Panc1 (cell line): Measurements from ENCODE around the gene ITGAL. TPM values are rescaled to one million over a fixed set of nuclear protein-coding genes. Genes with fewer than 3 reads are reported as not detected.

Source experiments
- ATAC-seq: fragments of 200-7000 bp; cut with Tn5 transposase; 2 replicates; pipeline ENCODE4 v1.9.1; 2020; ENCODE audit warnings: mild to moderate bottlenecking, moderate library complexity
- BruUV-seq: library from RNA; stranded (reverse); fragments of 400-500 nt; replicated peaks from 2 replicates; lab custom pipeline; 2021; lab: Mats Ljungman, UMichigan
- CTCF ChIA-PET: fragments of 300-600 bp; sonication (Branson Sonifier 250); formaldehyde crosslinking; loops from one replicate; lab custom pipeline; 2022; ENCODE audit warnings: antibody characterized with exemption; lab: Charles Lee
- POLR2A ChIA-PET: fragments of 300-600 bp; sonication (Branson Sonifier 250); formaldehyde crosslinking; loops from one replicate; lab custom pipeline; 2022; ENCODE audit warnings: antibody characterized with exemption; lab: Charles Lee
- DNase-seq: peaks from one replicate; pipeline ENCODE4 v3.0.0-alpha.2; 2010; ENCODE audit warnings: low read depth, low spot score
- H3K27ac ChIP-seq: 2 replicates; pipeline ENCODE4 v1.5.1; 2011; ENCODE audit warnings: mild to moderate bottlenecking, low read length, inconsistent platforms
- H3K27me3 ChIP-seq: fragments of 200-500 bp; sonication (Bioruptor generic); 2 replicates; pipeline ENCODE4 v1.6.0; 2014; ENCODE audit warnings: low read length, inconsistent platforms; ENCODE audit not compliant: control insufficient read depth, insufficient read depth
- H3K36me3 ChIP-seq: fragments of 200-500 bp; sonication (Bioruptor generic); 2 replicates; pipeline ENCODE4 v1.5.1; 2014; ENCODE audit warnings: inconsistent platforms, mild to moderate bottlenecking, low read length, moderate library complexity; ENCODE audit not compliant: control insufficient read depth, insufficient read depth
- H3K4me1 ChIP-seq: 2 replicates; pipeline ENCODE4 v1.5.1; 2011; ENCODE audit warnings: inconsistent platforms, mild to moderate bottlenecking, low read length, moderate library complexity; ENCODE audit not compliant: control insufficient read depth, insufficient read depth
- H3K4me3 ChIP-seq, 2 experiments: 2 replicates each; pipeline ENCODE4 v1.5.1; 2011 to 2012; ENCODE audit warnings: low read depth in 2 of 2, low read length in 2 of 2, mild to moderate bottlenecking in 2 of 2, inconsistent platforms in 1 of 2, moderate library complexity in 1 of 2
- H3K9me3 ChIP-seq: fragments of 200-500 bp; sonication (Bioruptor generic); 2 replicates; pipeline ENCODE4 v1.5.1; 2014; ENCODE audit warnings: low read depth, mild to moderate bottlenecking, inconsistent platforms, low read length, moderate library complexity; ENCODE audit not compliant: control insufficient read depth, insufficient read depth
- CTCF ChIP-seq: fragments of 450-650 bp; IDR thresholded peaks from 2 replicates; pipeline ENCODE4 v1.5.1; 2017; ENCODE audit warnings: mild to moderate bottlenecking
- POLR2AphosphoS5 ChIP-seq: IDR thresholded peaks from 2 replicates; pipeline ENCODE4 v1.6.1; 2012; ENCODE audit warnings: mild to moderate bottlenecking, low read depth, low read length, moderate library complexity
- REST ChIP-seq, 2 experiments: IDR thresholded peaks; 2 replicates each; pipeline ENCODE4 v1.6.1; 2011 to 2012; ENCODE audit warnings: low read depth in 2 of 2, control low read depth in 1 of 2, low read length in 1 of 2, mild to moderate bottlenecking in 1 of 2, moderate library complexity in 1 of 2; ENCODE audit not compliant: insufficient read depth in 1 of 2
- SIN3A ChIP-seq: IDR thresholded peaks from 2 replicates; pipeline ENCODE4 v1.6.1; 2012; ENCODE audit warnings: low read depth, mild to moderate bottlenecking, low read length, moderate library complexity, borderline replicate concordance; ENCODE audit not compliant: insufficient read depth
- TCF7L2 ChIP-seq: IDR thresholded peaks from 2 replicates; pipeline ENCODE4 v1.6.1; 2011; ENCODE audit warnings: mild to moderate bottlenecking, low read depth, low read length, inconsistent platforms
- in situ Hi-C: cut with HindIII; loops from 2 replicates; pipeline ENCODE4 v1.10.0; 2016; ENCODE audit warnings: low sequenced_read_pairs, low pct_unique_long_range_greater_than_20kb
- intact Hi-C: fragments of 100-400 bp; cut with micrococcal nuclease; formaldehyde crosslinking; loops from one replicate; pipeline ENCODE4 v1.10.0; 2022; ENCODE audit not compliant: unreplicated experiment
- total RNA-seq: library from RNA; stranded (reverse); gene quantifications from one replicate; pipeline ENCODE4 v1.2.1, GENCODE V29; 2021; ENCODE audit not compliant: unreplicated experiment

The ITGAL gene
- total RNA-seq, 1 experiment from 2014 or later, result 0.54 TPM

- Histone ChIP-seq H3K27ac (no peak overlapping the region), H3K36me3 (no peaks in the 10 kb centered on the region), H3K27me3 (no peaks in the 10 kb centered on the region), H3K4me3 (no peak overlapping the region), H3K9me3 (no peaks in the 10 kb centered on the region), H3K4me1 (no peaks in the 10 kb centered on the region)
- ChIA-PET CTCF (no interaction called here), POLR2A (no interaction called here)
- ATAC-seq, result peak; percentile 35; the same call in 1 of the 2 replicates
- intact Hi-C loops, result no loop called here
- no TSS peak for BruUV-seq
- TF ChIP-seq TCF7L2 (no peak), CTCF (no peak), SIN3A (no peak)
- in situ Hi-C loops, result no loop called here
- DNase-seq, result no peak
Measured at GRCh38 chr16:30499284-30499683, 26.7 kb downstream of the ITGAL start.

- intact Hi-C loops (no loop called here), in situ Hi-C loops (no loop called here)
- no peaks in the 10 kb centered on the region for H3K27me3 ChIP-seq
- ChIA-PET POLR2A (no interaction called here), CTCF (no interaction called here)
- TF ChIP-seq POLR2AphosphoS5, result no peak
- TF ChIP-seq REST (IDR thresholded peaks at IDR 0.05; ENCODE audit: insufficient read depth in 1 of 2, low read depth in 2 of 2, low read length in 1 of 2), result no peak
- no peak for TF ChIP-seq CTCF
- no peak for TF ChIP-seq TCF7L2
- TF ChIP-seq SIN3A, result no peak
- ATAC-seq (no peak), DNase-seq (no peak)
- no peaks in the 10 kb centered on the region for H3K4me1 ChIP-seq
- H3K27ac ChIP-seq, result no peak overlapping the region
- H3K9me3 ChIP-seq, result no peaks in the 10 kb centered on the region
- no peaks in the 10 kb centered on the region for H3K36me3 ChIP-seq
- no peak overlapping the region for H3K4me3 ChIP-seq
- no TSS peak for BruUV-seq
Measured at GRCh38 chr16:30503403-30504296, 31.1 kb downstream of the ITGAL start.
